Mesenchymal stem cell (in vitro differentiated cells and primary cell): Measurements from ENCODE around the gene NDUFV3.
A peak's percentile ranks its signal among the peaks of the same experiment; 100 is the strongest.

ENCODE experiments used
- DNase-seq: peaks from one replicate; pipeline ENCODE4 v3.0.0-alpha.2; 2013
- H2AFZ ChIP-seq: one replicate; pipeline ENCODE4 v1.6.1; 2013; ENCODE audit warnings: low read depth, mild to moderate bottlenecking, control low read depth, inconsistent platforms, low read length, moderate library complexity
- H2AK5ac ChIP-seq: 2 replicates; pipeline ENCODE4 v1.6.1; 2013; ENCODE audit warnings: low read length, moderate library complexity, mild to moderate bottlenecking, inconsistent platforms; ENCODE audit not compliant: severe bottlenecking
- H2BK120ac ChIP-seq: one replicate; pipeline ENCODE4 v1.6.1; 2013; ENCODE audit warnings: low read depth, mild to moderate bottlenecking, inconsistent platforms, low read length, moderate library complexity
- H2BK12ac ChIP-seq, 2 experiments: one replicate each; pipeline ENCODE4 v1.6.1; 2013; ENCODE audit warnings: inconsistent platforms in 2 of 2, low read length in 2 of 2, mild to moderate bottlenecking in 2 of 2, moderate library complexity in 2 of 2, control low read depth in 1 of 2
- H2BK15ac ChIP-seq: one replicate; pipeline ENCODE4 v1.6.1; 2013; ENCODE audit warnings: mild to moderate bottlenecking, low read depth, inconsistent platforms; ENCODE audit not compliant: poor library complexity, severe bottlenecking
- H2BK5ac ChIP-seq: 2 replicates; pipeline ENCODE4 v1.6.1; 2013; ENCODE audit warnings: low read depth, mild to moderate bottlenecking, low read length, control low read depth, inconsistent platforms; ENCODE audit not compliant: poor library complexity, severe bottlenecking
- H3K14ac ChIP-seq, 2 experiments: one replicate each; pipeline ENCODE4 v1.6.1; 2013; ENCODE audit warnings: inconsistent platforms in 2 of 2, low read length in 2 of 2, control low read depth in 1 of 2, mild to moderate bottlenecking in 1 of 2, moderate library complexity in 1 of 2
- H3K18ac ChIP-seq, 2 experiments: one replicate each; pipeline ENCODE4 v1.6.1; 2013; ENCODE audit warnings: inconsistent platforms in 2 of 2, low read length in 2 of 2, control low read depth in 1 of 2, low read depth in 1 of 2, mild to moderate bottlenecking in 1 of 2
- H3K23ac ChIP-seq, 2 experiments: one replicate each; pipeline ENCODE4 v1.6.1; 2013; ENCODE audit warnings: inconsistent platforms in 2 of 2, low read length in 2 of 2, mild to moderate bottlenecking in 2 of 2, moderate library complexity in 2 of 2, control low read depth in 1 of 2
- H3K27ac ChIP-seq: 2 replicates; pipeline ENCODE4 v1.5.1; 2013; ENCODE audit warnings: mild to moderate bottlenecking, moderate library complexity, low read length, control low read depth, inconsistent platforms; ENCODE audit not compliant: poor library complexity, severe bottlenecking
- H3K27me3 ChIP-seq, 2 experiments: 2 replicates each; pipeline versions ENCODE4 v1.6.1 to v1.7.0; 2013; ENCODE audit warnings: low read length in 2 of 2, mild to moderate bottlenecking in 2 of 2, moderate library complexity in 2 of 2, control low read depth in 1 of 2, inconsistent platforms in 1 of 2; ENCODE audit not compliant: control insufficient read depth in 1 of 2, insufficient read depth in 1 of 2
- H3K36me3 ChIP-seq, 2 experiments: 2 replicates each; pipeline versions ENCODE4 v1.6.1 to v1.7.0; 2013; ENCODE audit warnings: low read length in 2 of 2, control low read depth in 1 of 2, inconsistent platforms in 1 of 2, low read depth in 1 of 2, mild to moderate bottlenecking in 1 of 2; ENCODE audit not compliant: insufficient read depth in 2 of 2, control insufficient read depth in 1 of 2
- H3K4ac ChIP-seq, 2 experiments: one replicate each; pipeline ENCODE4 v1.6.1; 2013; ENCODE audit warnings: inconsistent platforms in 2 of 2, low read length in 2 of 2, mild to moderate bottlenecking in 2 of 2, moderate library complexity in 2 of 2, control low read depth in 1 of 2, low read depth in 1 of 2
- H3K4me1 ChIP-seq: 2 replicates; pipeline ENCODE4 v1.6.1; 2013; ENCODE audit warnings: low read depth, low read length, control low read depth; ENCODE audit not compliant: control insufficient read depth, insufficient read depth
- H3K4me2 ChIP-seq: 2 replicates; pipeline ENCODE4 v1.6.1; 2013; ENCODE audit warnings: low read length, mild to moderate bottlenecking, inconsistent platforms; ENCODE audit not compliant: poor library complexity, severe bottlenecking
- H3K4me3 ChIP-seq, 2 experiments: 2 replicates each; pipeline versions ENCODE4 v1.5.1 to v1.7.0; 2013; ENCODE audit warnings: low read length in 2 of 2, mild to moderate bottlenecking in 2 of 2, control low read depth in 1 of 2, low read depth in 1 of 2; ENCODE audit not compliant: insufficient read depth in 1 of 2
- H3K79me1 ChIP-seq: replicated peaks from 2 replicates; pipeline ENCODE4 v1.6.1; 2013; ENCODE audit warnings: mild to moderate bottlenecking, control low read depth, low read length, inconsistent platforms; ENCODE audit not compliant: poor library complexity, severe bottlenecking
- H3K9ac ChIP-seq: 2 replicates; pipeline ENCODE4 v1.7.0; 2013; ENCODE audit warnings: mild to moderate bottlenecking, low read length, moderate library complexity
- H3K9me3 ChIP-seq: 2 replicates; pipeline ENCODE4 v1.7.0; 2013; ENCODE audit warnings: mild to moderate bottlenecking, low read length; ENCODE audit not compliant: control insufficient read depth
- H4K8ac ChIP-seq: one replicate; pipeline ENCODE4 v1.6.1; 2013; ENCODE audit warnings: inconsistent platforms, mild to moderate bottlenecking, low read length, moderate library complexity
- H4K91ac ChIP-seq: one replicate; pipeline ENCODE4 v1.6.1; 2013; ENCODE audit warnings: mild to moderate bottlenecking, low read length, inconsistent platforms
- WGBS: methylation state at CpG from one replicate; pipeline ENCODE4 v1.1.7; 2013; ENCODE audit warnings: mixed read lengths; 5-methylcytosine and 5-hydroxymethylcytosine counted together

The NDUFV3 gene

DNA sequence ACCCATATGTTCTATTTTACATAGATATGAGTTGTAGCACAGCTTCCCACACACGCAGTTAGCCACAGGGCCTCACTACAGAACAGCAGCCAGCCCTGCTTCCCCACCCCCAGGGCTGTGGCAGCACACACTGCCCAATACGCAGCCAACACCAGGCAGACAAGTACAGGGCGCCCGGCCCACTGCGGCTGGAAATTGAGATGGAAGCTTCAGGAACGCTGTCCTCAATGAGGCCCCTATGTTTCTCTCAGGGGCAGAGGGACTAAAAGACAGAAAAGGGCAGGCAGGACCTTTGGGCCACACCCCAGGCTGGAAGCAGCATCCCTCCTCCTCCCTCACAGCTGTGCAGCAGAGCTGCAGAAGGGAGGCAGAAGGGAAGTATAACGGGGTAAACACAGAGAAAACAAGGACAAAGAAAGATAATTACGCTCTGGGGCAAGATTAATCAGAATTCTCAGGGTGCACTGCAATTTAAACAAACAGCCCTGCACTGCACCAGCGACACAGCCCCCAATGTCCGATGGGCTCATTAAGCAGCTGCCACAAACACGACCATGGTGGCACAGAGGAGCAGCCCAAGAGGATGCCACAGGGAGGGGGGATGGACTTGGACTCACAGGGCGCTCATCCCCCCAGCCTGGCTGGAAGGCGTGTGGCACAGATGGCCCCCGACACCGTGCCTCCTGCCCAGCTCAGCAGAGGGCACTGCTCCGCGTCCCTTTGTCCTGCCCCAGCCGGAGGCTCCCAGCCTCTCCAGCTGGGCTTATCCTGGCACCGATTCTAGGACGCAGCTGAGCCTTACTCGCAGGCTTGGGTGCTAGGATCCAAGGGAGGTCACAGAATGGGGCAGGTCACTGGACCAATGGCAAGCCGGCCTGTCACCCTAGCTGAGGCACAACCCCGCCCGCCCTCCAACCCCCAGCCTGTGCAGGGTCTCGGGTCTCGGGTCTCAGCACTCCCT is 28.0 kb upstream of the NDUFV3 start:
- Histone ChIP-seq H4K8ac (no peak overlapping the region), H2AFZ (no peak overlapping the region), H3K27ac (no peak overlapping the region), H4K91ac (no peak overlapping the region), H2BK15ac (no peak overlapping the region), H2AK5ac (no peak overlapping the region), H3K27me3 (no peaks in the 10 kb centered on the region), H2BK120ac (no peak overlapping the region), H3K4me3 (no peak overlapping the region), H3K9me3 (no peaks in the 10 kb centered on the region), H2BK5ac (no peak overlapping the region), H3K18ac (no peak overlapping the region), H3K4me2 (no peak overlapping the region), H2BK12ac (no peak overlapping the region), H3K9ac (no peak overlapping the region), H3K23ac (no peak overlapping the region), H3K36me3 (peaks cover 55 to 82% of the 10 kb centered on the region in 2 experiments), H3K4ac (peak overlapping the region in 1 of 2 experiments; percentile 21), H3K79me1 (peaks cover 53% of the 10 kb centered on the region), H3K4me1 (peaks cover 3% of the 10 kb centered on the region), H3K14ac (no peak overlapping the region)
- no peak for DNase-seq
- WGBS, result 96% methylated on average over 26 of the region's 26 CpGs

DNA sequence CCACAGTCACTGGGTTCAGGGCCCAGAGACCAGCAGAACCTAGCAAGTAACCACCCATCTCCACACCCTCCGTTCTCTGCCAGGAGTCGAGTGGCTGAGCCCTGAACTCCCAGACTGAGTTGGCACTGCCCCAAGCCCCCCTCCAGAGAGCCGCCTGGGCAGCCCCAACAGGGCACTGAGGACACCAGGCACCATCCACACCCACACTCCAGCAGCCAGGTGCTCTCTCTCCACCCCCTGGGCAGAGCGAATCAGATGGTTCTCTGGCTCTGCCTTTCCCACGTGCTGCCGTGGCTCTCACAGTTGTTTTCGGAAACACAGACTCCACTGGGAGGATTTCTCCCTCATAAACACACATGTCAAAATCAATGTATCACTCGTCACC is 27.3 kb upstream of the NDUFV3 start:
- no peak overlapping the region for H2AK5ac ChIP-seq
- no peak overlapping the region for H2BK120ac ChIP-seq
- H3K27ac ChIP-seq, result no peak overlapping the region
- H3K14ac ChIP-seq, result no peak overlapping the region
- no peak overlapping the region for H2BK12ac ChIP-seq
- H3K18ac ChIP-seq, result no peak overlapping the region
- H3K79me1 ChIP-seq, result peaks cover 49% of the 10 kb centered on the region
- no peak overlapping the region for H2BK15ac ChIP-seq
- no peak overlapping the region for H2BK5ac ChIP-seq
- H4K91ac ChIP-seq, result no peak overlapping the region
- no peak overlapping the region for H4K8ac ChIP-seq
- peaks cover 3% of the 10 kb centered on the region for H3K4me1 ChIP-seq
- 84% methylated on average over 8 of the region's 8 CpGs for WGBS
- H3K36me3 ChIP-seq, result peaks cover 54 to 79% of the 10 kb centered on the region in 2 experiments
- H2AFZ ChIP-seq, result no peak overlapping the region
- no peak overlapping the region for H3K9ac ChIP-seq
- H3K23ac ChIP-seq, result no peak overlapping the region
- H3K4me3 ChIP-seq, result no peak overlapping the region
- no peaks in the 10 kb centered on the region for H3K9me3 ChIP-seq
- no peaks in the 10 kb centered on the region for H3K27me3 ChIP-seq
- no peak overlapping the region for H3K4ac ChIP-seq
- no peak for DNase-seq
- no peak overlapping the region for H3K4me2 ChIP-seq

DNA sequence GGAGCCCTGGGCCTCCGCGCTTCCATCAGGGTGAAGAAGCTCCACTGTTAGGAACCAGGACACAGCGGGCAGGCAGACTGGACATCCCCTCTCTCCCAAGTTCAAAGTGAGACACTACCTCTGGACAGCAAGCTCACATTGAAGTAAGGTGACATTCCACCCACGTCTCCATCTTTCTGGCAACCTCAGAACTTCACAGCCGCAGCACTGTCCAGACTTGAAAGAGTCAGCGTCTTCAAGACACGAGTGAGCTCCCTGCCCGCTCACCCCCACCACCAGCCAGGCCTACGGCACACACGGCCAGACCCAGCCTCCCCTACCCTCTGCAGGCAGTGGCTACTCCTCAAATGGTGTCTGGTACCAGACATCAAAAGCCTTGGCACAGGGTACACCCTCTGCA is 24.9 kb upstream of the NDUFV3 start:
- H3K18ac ChIP-seq, result no peak overlapping the region
- H3K27ac ChIP-seq, result no peak overlapping the region
- H3K14ac ChIP-seq, result no peak overlapping the region
- DNase-seq, result no peak
- no peak overlapping the region for H2BK12ac ChIP-seq
- H2BK120ac ChIP-seq, result no peak overlapping the region
- no peak overlapping the region for H2BK5ac ChIP-seq
- WGBS, result 97% methylated on average over 10 of the region's 10 CpGs
- peaks cover 54 to 78% of the 10 kb centered on the region in 2 experiments for H3K36me3 ChIP-seq
- no peak overlapping the region for H2AFZ ChIP-seq
- no peak overlapping the region for H3K9ac ChIP-seq
- no peak overlapping the region for H3K23ac ChIP-seq
- no peak overlapping the region for H4K91ac ChIP-seq
- no peak overlapping the region for H3K4me2 ChIP-seq
- H3K4me3 ChIP-seq, result no peak overlapping the region
- no peak overlapping the region for H2AK5ac ChIP-seq
- H3K4ac ChIP-seq, result no peak overlapping the region
- peaks cover 3% of the 10 kb centered on the region for H3K4me1 ChIP-seq
- H2BK15ac ChIP-seq, result no peak overlapping the region
- peaks cover 46% of the 10 kb centered on the region for H3K79me1 ChIP-seq
- H3K27me3 ChIP-seq, result no peaks in the 10 kb centered on the region
- H4K8ac ChIP-seq, result no peak overlapping the region
- no peaks in the 10 kb centered on the region for H3K9me3 ChIP-seq

DNA sequence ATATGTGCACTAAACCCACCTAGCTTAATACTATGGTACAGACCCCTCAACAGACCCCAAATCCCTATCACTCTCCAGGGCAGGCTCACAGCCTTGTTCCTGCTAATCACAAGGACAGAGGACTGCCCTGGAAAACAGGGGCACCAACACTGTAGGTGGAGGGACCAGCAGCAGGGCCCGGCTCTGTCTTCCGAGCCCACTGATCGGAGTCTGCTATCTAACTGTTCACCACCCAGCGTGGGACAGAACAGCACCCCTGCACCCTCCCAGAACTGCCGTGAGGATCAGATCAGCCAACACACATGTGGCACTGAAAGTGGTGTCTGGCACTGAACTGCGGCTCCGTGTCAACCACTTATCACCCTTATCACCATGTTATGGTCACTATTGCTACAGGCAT is 20.0 kb upstream of the NDUFV3 start:
- H3K4me1 ChIP-seq, result no peaks in the 10 kb centered on the region
- no peak for DNase-seq
- no peak overlapping the region for H4K91ac ChIP-seq
- H4K8ac ChIP-seq, result no peak overlapping the region
- H3K4ac ChIP-seq, result no peak overlapping the region
- H3K9ac ChIP-seq, result no peak overlapping the region
- no peak overlapping the region for H2BK5ac ChIP-seq
- 96% methylated on average over 7 of the region's 7 CpGs for WGBS
- H3K79me1 ChIP-seq, result peaks cover 32% of the 10 kb centered on the region
- H2BK15ac ChIP-seq, result no peak overlapping the region
- no peak overlapping the region for H2BK120ac ChIP-seq
- H3K14ac ChIP-seq, result no peak overlapping the region
- H3K27me3 ChIP-seq, result no peaks in the 10 kb centered on the region
- no peak overlapping the region for H3K27ac ChIP-seq
- H3K36me3 ChIP-seq, result peaks cover 59 to 66% of the 10 kb centered on the region in 2 experiments
- no peak overlapping the region for H3K4me3 ChIP-seq
- H3K18ac ChIP-seq, result no peak overlapping the region
- H3K9me3 ChIP-seq, result no peaks in the 10 kb centered on the region
- no peak overlapping the region for H2AFZ ChIP-seq
- H2AK5ac ChIP-seq, result no peak overlapping the region
- H3K23ac ChIP-seq, result peak overlapping the region in 1 of 2 experiments; percentile 79
- no peak overlapping the region for H2BK12ac ChIP-seq
- H3K4me2 ChIP-seq, result no peak overlapping the region
